Stimulated activated CD8-positive, alpha-beta memory T cell treated with anti-CD3 and anti-CD28 coated beads, Interleukin-12 subunit alpha, Interleukin-12 subunit beta, amount 100 ng/mL, for 1 hour (primary cell): Measurements from ENCODE around the gene IL10RB.
"Not testable (repeated sequence)": the region's sequence is repeated elsewhere in the genome, so short reads cannot be mapped to it uniquely, and the experiment has no call there.

Experiments
- DNase-seq: peaks from one replicate; pipeline ENCODE4 v3.0.0-alpha.2; 2020; ENCODE audit warnings: low read depth

The IL10RB gene

DNA sequence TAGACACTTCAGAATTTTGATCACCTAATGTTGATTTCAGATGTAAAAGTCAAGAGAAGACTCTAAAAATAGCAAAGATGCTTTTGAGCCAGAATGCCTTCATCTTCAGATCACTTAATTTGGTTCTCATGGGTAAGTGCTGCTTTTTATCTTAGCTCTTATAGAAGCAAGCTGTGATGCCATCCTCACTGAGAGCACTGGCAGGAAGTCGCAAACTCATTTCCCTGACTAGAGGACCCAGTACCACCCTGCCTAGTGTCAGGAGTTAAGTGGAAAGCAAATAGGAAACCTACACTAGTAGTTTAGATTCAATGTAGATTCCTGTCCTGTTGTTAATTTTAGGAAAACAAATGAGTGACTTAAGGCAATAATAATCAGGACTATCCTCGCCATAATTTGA lies 24.3 kb upstream of the IL10RB start:
- DNase-seq: no peak

DNA sequence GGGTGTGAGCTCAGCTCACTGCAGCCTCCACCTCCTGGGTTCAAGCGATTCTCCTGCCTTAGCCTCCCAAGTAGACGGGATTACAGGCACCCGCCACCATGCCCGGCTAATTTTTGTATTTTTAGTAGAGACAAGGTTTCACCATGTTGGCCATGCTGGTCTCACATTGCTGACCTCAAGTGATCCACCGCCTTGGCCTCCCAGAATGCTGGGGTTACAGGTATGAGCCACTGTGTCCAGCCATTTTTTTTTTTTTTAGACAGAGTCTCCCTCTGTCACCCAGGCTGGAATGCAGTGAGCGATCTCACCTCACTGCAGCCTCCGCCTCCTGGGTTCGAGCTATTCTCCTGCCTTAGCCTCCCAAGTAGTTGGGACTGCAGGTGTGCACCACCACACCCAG lies 23.3 kb upstream of the IL10RB start:
- DNase-seq: not testable (repeated sequence)

DNA sequence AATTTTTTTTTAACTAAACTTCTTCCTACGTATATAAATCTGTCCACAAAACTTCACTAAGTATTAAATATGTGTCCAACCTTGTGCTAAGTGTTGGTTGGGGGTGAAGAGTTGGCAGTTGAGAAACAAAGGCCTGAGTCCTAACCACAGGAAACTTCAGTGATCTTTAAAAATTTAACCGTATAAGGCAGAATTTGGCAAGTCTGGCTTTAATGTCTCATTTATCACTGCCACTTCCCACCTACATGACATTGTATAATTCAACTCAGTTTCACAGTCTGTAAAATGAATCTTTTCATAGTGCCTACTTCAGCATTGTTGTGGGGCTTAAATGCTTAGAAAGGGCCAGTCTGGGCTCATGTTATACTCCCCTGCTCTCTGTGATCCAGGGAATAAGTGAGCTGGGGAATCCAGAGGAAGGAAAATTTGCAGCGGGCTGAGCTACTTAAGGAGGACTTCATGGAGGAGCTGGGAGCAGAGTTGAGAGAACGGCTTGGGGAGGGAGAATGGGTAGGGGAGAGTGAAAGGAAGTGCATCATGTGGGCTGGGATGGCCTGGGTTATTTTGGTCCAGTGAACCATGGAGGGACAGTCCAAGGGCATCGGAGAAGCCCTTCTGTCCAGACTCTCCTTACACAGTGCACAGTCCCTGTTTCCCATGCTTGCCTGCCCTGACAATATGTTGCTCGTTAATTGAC lies 21.9 kb upstream of the IL10RB start:
- DNase-seq: no peak

DNA sequence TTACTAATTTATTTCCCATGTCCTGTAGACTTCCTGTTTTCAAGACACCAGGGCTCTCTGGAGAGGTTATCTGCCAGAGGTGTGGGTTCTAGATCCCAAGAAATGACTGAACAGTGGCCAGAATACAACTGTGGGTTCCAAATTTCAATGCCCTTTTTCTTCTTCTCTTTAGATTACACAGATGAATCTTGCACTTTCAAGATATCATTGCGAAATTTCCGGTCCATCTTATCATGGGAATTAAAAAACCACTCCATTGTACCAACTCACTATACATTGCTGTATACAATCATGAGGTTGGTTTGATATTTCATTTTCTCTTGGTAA lies 21.4 kb upstream of the IL10RB start:
- DNase-seq: no peak

DNA sequence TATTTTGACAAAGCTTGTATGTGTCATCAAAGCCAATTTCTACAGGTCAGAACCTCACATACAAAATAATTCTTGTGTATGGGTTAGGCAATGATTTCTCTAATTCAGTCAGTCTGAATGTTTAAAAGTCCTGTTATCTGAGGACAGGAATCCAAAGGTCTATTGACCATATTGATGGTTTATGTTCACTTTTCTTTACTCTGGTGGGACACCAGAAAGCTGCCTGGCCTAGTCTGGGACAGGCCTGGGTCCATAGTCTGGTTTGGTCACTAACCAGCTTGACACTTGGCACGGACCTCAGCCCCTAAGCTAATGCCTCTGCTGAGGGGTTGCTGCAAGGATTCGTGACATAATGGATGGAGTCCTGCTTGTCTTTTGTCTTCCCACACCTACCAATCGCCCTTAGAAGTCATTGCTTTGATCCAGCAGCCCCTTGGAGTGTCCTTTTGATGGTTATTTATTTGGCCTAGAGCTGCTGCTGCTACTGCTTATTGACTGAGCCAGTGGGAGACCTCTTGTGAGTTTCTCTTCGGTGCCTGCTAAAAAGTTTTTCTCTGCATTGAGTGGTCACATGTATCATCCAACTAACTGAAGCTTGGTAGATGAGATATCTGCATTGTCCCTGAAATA lies 20.8 kb upstream of the IL10RB start:
- no peak for DNase-seq

DNA sequence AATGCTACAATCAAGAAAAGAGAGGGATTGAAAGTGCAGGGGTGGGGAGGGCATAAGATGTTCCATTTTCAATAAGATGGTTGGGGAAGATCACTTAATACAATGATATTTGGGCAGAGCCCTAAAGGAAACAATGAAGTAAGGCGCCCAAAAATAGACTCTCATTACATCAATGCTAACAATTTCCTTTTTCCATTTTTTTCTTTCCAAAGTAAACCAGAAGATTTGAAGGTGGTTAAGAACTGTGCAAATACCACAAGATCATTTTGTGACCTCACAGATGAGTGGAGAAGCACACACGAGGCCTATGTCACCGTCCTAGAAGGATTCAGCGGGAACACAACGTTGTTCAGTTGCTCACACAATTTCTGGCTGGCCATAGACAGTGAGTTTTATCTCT lies 19.7 kb upstream of the IL10RB start:
- DNase-seq: no peak

DNA sequence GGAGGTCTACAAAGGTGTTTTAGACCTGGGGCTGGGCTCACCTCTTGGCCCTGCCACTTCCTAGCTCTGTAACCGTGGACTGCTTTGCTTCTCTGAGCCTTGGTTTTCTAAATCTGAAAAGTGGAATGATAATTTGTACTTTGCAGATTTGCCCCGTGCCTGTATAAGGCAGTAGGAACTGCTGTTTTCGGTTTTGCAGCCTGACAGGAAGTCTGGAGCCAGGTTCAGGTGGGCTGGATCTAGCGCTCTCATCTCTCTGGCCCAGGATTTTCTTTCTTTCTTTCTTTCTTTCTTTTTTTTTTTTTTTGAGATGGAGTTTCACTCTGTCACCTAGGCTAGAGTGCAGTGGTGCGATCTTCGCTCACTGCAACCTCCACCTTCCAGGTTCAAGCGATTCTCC lies 19.2 kb upstream of the IL10RB start:
- DNase-seq: no peak

DNA sequence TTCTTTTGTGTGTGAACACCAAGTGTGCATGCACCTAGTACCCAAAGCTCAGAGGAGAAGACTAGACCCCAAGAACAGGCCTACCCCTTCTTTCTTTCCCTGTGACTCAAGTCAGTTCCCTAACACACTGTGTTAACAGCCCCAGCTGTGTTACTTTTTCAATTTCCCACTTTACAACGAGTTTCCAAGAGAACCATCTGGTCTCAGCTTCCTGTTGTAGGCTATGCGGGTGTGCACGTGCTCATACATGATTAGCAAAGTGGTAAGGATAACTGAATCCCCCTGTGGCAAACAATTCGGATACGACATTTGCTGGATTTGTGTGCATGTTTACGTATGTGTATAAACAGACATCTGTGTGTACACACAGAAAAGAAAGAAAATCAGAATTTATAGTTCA lies 18.6 kb upstream of the IL10RB start:
- no peak for DNase-seq

DNA sequence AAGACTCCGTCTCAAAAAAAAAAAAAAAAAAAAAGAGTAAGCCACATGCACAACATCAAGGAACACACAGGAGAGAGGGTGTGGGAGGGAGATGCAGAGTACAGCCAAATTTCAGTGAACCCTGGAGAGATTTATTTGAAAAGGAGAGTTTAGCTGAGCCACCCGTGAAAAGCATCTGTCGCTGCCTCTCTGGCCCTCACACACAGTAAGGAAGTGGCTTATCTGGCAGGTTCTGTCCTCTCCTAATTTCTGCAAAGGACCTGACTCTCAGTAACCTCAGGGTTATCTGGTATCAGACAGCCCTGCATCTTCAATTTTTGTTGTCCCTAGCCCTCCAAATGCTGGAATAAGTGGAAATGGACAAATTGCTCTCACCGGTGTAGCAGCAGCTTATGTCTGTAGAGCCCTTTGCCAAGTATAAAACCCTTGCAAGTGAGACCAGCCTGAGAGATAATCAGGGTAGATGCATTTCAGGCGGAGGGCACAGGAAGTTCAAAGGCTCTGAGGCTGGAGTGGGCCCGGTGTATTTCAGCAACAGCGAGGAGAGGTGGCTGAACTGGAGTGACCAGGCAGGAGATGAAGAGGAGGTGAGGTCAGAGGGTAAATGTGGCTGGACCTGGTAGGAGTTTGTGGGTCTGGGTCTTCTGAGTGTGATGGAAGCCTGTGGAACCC lies 16.7 kb upstream of the IL10RB start:
- DNase-seq: no peak

DNA sequence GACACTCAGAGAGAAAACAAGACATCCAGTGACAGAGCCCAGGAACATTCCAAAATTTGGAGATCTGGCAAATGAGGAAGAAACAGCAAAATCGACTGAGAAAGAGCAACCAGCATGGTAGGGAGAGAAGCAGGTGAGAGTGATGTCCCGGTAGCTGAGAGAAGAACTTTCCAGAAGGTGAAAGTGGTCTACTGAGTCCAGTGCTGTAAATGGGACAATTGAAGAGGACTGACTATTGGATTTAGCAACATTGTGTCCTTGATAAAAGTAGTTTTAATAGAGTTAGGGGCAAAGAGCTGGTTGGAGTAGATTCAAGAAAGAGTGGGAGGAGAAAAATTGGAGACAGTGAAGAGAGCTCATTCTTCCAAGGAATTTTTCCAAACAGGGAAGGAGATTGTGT lies 15.0 kb upstream of the IL10RB start:
- DNase-seq: no peak

DNA sequence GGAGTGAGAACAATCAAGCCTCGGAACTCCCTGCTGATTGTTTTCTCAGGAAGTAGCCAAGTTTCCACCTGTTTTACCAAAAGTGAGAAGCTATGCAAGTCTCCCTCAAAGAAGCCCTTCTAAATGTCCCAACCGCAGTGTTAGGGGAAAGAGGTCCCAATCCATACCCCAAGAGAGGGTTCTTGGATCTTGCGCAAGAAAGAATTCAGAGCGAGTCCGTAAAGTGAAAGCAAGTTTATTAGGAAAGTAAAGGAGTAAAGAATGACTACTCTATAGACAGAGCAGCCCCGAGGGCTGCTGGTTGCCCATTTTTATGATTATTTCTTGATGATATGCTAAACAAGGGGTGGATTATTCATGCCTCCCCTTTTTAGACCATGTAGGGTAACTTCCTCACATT lies 12.8 kb upstream of the IL10RB start:
- DNase-seq: not testable (repeated sequence)

DNA sequence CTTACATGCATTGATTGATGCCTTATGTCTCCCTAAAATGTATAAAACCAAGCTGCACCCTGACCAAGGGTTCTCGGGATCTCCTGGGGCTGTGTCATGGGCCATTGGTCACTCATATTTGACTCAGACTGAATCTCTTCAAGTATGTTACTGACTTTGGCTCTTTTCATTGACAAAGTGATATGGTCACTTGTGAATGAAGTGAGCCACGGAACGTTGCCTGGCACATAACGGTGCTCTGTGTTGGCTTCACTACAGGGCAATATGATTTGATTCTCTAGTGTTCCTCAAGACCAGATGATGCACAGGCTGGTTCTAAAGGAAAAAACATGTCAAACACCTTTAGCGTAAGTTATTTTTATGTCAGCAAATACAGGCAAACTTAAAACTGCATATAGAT lies 11.4 kb upstream of the IL10RB start:
- no peak for DNase-seq

DNA sequence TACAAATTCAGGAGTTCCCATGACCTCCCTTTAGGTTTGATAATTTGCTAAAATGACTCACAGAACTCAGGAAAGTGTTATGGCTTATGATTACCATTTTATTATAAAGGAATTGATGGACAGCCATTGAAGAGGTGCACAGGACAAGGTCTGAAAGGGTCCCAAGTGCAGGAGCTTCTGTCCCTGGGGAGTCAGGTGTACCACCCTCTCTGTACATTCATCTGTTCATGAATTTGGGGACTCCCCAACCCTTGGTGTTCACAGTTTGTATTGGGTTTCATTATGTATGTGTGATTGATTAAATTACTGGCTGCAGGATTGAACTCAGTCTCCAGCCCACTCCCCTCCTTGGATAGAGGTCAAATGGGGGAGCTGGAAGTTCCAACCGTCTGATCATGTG lies 10.8 kb upstream of the IL10RB start:
- DNase-seq: no peak

DNA sequence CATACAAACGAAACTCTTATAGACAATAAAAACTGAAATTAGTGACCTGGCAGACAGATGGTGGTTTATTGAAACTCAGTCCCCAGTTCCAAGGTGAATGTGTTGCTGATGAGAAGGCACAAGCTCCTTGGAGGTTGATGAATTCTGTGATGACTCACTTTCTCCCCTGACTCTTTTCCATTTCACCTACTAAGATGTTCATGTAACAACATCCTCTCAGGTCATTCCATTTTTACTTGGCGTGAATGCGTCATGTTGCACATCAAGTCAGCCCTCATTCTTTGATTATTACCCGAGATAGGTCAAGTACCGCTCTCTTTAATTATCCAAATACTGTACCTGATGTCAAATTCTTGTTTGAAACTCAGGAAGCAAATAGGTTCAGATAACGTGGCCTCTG lies 10.1 kb upstream of the IL10RB start:
- DNase-seq: no peak

DNA sequence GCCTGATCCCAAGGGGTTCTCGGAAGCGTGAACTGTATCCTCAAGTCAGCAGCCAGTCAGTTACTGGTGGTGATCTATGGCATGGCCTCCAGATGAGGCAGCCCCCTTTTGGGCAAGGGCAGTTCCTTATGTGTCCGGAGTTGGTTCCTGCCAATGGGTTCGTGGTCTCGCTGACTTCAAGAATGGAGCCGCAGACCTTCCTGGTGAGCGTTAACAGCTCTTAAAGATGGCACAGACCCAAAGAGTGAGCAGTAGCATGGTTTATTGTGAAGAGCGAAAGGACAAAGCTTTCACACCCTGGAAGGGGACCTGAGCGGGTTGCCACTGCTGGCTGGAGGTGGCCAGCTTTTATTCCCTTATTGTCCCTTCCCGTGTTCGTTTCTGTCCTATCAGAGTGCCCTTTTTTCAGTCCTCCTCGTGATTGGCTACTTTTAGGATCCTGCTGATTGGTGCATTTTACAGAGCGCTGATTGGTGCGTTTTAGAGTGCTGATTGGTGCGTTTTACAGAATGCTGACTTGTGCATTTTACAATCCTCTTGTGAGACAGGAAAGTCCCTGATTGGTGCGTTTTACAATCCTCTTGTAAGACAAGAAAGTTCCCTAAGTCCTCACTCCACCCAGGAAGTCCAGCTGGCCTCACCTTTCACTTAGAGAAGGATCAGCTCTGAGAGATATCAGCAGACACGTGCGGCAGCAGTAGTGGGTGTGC lies 8.9 kb upstream of the IL10RB start:
- no peak for DNase-seq

DNA sequence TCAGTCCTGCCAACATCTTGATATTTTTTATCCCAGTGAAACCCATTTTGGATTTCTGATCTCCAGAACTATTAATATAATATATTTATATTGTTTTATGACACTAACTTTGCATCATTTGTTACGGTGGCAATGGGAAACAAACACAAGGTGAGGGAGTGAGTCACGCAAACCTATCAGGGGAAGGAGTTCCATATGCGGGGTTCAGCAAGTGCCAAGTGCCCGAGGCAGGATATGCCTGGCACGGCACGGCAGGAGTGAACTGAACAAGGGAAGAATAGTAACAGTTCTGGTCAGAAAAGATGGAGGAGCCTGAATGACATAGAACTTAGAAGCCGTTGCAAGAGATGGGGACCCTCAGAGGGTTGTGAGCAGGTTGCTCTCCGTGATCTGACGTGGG lies 7.7 kb upstream of the IL10RB start:
- no peak for DNase-seq

DNA sequence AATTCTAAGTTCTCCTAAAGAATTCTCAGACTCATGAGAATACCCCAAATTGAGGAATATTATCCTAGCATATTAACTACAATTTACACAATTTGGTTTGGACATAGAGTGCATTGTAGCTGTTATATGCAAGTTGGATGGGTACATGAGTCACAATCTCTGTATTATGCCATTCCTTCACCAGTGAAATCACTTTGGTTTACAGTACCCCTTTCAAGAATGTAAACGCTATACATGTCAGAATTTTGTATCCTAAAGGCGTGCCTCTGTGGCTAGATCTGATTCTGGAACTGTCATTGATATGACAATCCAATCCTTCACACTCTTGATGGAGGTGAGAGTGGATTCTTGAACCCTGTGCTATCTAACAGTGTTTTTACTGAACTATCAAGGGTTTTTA lies 6.7 kb upstream of the IL10RB start:
- no peak for DNase-seq

DNA sequence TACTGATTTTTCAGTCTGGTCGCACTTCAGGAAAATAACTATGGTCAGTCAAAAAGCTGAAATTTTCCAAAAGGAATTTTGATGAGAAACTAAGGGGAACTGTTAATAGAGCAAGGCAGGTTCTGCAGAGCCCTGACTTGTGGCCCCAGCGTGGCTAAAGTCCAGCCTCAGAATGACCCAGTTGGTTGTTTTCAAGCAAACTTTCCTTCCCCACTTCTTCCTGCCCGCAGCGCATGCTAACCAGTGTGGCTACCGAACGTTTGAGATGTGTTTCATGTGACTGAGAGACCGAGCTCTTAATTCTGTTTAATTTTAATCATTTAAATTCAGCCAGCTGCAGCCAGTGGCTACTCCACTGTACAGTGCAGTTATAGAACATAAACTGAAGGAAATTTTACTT lies 6.2 kb upstream of the IL10RB start:
- no peak for DNase-seq

DNA sequence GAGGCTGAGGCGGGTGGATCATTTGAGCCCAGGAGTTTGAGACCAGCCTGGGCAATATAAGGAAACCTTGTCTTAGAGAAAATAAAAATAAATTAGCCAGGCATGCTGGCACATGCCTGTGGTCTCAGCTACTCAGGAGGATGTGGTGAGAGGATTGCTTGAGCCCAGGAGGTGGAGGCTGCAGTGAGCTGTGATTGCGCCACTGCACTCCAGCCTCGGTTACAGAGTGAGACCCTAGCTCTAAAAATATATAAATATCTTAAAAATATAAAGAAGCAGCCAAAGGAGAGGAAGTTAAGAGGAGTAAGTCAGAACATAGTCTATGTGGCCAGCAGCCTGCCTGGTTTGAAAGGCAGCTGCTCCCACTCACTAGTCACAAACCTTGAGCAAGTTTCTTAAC lies 4.5 kb upstream of the IL10RB start:
- no peak for DNase-seq

DNA sequence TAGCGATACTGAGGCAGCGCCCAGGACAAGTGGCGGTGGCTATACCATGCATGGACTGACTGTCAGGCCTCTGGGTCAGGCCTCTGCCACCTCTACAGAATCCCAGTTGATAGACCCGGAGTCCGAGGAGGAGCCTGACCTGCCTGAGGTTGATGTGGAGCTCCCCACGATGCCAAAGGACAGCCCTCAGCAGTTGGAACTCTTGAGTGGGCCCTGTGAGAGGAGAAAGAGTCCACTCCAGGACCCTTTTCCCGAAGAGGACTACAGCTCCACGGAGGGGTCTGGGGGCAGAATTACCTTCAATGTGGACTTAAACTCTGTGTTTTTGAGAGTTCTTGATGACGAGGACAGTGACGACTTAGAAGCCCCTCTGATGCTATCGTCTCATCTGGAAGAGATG lies 3.2 kb upstream of the IL10RB start:
- no peak for DNase-seq

DNA sequence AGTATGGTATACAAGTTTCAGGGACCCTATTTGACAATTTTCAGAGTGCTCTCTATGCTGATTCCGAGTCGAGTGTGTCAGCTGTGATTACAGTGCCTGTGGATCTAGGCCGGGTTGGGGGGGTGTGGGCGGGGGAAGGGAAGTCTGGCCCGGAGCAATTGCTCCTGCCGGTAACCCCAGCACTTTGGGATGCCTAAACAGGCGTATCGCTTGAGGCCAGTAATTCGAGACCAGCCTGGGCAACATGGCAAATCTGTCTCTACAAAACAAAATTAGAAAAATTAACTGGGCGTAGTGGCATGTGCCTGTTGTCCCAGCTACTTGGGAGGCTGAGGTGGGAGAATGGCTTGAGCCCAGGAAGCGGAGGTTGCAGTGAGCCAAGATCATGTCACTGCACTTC lies 1.6 kb upstream of the IL10RB start:
- no peak for DNase-seq

DNA sequence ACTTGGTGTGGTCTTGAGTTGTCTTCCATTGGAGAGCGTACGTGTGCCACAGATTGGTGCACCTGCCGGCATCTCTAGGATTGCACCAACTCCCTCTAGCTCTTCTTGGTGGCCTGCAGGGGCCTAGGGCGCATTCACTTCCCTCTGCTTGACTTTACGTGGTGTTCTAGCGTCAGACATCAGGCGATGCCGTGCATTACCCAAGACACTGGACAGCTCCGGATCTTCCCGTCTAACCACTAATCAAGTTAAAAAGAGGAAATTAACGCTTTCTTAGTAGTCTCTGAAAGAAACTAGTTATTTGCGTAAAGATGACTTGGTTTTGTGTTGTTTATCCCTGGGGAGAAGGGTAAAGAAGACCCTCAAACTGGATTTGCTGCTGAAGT lies 510 bp upstream of the IL10RB start:
- DNase-seq: no peak

DNA sequence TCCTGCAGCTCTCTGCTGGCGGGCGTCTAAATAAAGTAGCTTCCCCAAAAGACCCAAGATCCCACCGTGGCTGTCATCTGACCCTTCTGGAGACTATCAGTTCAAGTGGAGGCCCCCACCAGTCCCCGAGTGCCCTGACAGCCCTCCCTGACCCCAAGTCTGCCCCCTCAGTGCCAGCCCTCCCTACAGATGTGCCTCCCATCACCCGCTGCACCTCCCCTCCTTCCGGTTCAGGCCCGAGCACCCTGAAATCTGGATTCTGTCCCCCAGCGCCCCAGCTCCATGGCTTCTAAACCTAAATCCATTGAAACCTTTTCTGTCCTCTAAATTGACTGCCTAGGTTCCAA lies 595 bp downstream of the IL10RB start:
- DNase-seq: no peak
